GM12865 (cell line): Measurements from ENCODE around the gene PAN2.
"Not testable (repeated sequence)": the region's sequence is repeated elsewhere in the genome, so short reads cannot be mapped to it uniquely, and the experiment has no call there.

Source experiments
- DNase-seq: peaks from one replicate; pipeline ENCODE4 v3.0.0; 2010; ENCODE audit warnings: low read depth
- H3K4me3 ChIP-seq: 2 replicates; pipeline ENCODE4 v1.5.1; 2011; ENCODE audit warnings: mild to moderate bottlenecking, low read depth, low read length, control low read depth
- CTCF ChIP-seq: IDR thresholded peaks from 2 replicates; pipeline ENCODE4 v1.5.1; 2011; ENCODE audit warnings: low read length, control low read depth, low read depth, inconsistent platforms; ENCODE audit not compliant: insufficient read depth; ENCODE audit errors: missing control alignments

The PAN2 gene

GRCh38 chr12:56338308-56339157 is 4.7 kb upstream of the PAN2 start, which contains the start of gene IL23A:
TSS of gene IL23A (plus strand) at chr12:56338884. CDS start at chr12:56339045, 161 bp downstream.
- TF ChIP-seq CTCF, result no peak
- DNase-seq, result peak; percentile 84
- peak within 1 kb of the TSS; percentile 3 for H3K4me3 ChIP-seq

DNA sequence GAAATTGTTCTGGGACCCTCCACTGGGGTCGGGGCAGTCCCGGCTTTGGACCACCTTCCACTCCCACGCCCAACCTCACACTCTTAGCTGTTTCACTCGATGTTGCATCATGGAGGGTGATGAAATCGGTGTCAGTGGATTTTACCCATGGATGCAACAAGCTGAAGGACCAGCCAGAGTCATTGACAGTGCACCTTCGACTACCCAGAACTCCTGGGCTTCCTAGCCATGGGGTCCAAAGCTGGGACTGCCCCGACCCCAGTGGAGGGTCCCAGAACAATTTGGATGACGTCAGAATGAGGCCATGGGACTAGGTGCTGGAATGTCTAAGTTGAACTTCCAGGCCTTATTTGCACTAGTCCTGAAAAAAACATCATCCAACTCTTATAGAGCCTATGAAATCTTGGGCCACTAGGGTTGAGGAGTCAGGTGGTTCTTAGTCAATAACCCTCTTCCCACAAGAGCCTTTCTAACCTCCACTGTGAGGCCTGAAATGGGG is 4.0 kb upstream of the PAN2 start:
- H3K4me3 ChIP-seq, result no peak overlapping the region
- TF ChIP-seq CTCF, result no peak
- DNase-seq, result no peak

- peak; percentile 45 for DNase-seq
- no peak for TF ChIP-seq CTCF
Observed at GRCh38 chr12:56336361-56337167, 2.8 kb upstream of the PAN2 start.

DNA sequence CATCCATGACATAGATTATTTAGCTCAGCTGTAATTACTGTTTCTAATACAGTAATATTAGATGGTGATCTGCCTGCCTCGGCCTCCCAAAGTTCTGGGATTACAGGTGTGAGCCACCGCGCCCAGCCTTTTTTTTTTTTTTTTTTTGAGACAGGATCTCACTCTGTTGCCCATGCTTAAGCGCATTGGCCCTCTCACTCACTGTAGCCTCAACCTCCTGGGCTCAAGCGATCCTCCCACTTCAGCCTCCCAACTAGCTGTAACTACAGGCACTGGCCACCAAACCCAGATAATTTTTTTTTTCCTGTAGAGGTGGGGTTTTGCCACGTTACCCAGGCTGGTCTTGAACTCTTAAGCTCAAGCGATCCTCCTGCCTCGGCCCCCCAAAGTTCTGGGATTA is 1.7 kb upstream of the PAN2 start:
- not testable (repeated sequence) for DNase-seq

More at GRCh38 chr12:56336361-56337167, 2.8 kb upstream of the PAN2 start:
- H3K4me3 ChIP-seq, result no peak overlapping the region

GRCh38 chr12:56334490-56334793 is 642 bp upstream of the PAN2 start:
- no peak for TF ChIP-seq CTCF
- DNase-seq, result no peak
- H3K4me3 ChIP-seq, result peak overlapping the region; percentile 66

More for the DNA sequence above, 1.7 kb upstream of the PAN2 start:
- H3K4me3 ChIP-seq, result not testable (repeated sequence)

GRCh38 chr12:56333197-56333678 is 562 bp downstream of the PAN2 start:
- TF ChIP-seq CTCF, result no peak
- no peak for DNase-seq
- H3K4me3 ChIP-seq, result peak overlapping the region; percentile 66
